ENCODE data around the gene TTR.

- TF ChIP-seq, protein P1, sequence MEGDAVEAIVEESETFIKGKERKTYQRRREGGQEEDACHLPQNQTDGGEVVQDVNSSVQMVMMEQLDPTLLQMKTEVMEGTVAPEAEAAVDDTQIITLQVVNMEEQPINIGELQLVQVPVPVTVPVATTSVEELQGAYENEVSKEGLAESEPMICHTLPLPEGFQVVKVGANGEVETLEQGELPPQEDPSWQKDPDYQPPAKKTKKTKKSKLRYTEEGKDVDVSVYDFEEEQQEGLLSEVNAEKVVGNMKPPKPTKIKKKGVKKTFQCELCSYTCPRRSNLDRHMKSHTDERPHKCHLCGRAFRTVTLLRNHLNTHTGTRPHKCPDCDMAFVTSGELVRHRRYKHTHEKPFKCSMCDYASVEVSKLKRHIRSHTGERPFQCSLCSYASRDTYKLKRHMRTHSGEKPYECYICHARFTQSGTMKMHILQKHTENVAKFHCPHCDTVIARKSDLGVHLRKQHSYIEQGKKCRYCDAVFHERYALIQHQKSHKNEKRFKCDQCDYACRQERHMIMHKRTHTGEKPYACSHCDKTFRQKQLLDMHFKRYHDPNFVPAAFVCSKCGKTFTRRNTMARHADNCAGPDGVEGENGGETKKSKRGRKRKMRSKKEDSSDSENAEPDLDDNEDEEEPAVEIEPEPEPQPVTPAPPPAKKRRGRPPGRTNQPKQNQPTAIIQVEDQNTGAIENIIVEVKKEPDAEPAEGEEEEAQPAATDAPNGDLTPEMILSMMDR (IDR thresholded peaks at IDR 0.05): no peak
- no peak for TF ChIP-seq ZFX (IDR thresholded peaks at IDR 0.05; ENCODE audit: borderline replicate concordance)
Observed at GRCh38 chr18:31647127-31647753, 55.6 kb downstream of the TTR start.
